WTC11 (cell line): ENCODE measurements around the gene LIPH. TPM values are rescaled to one million over a fixed set of nuclear protein-coding genes. Genes with fewer than 3 reads are reported as not detected.

Experiments
- ATAC-seq: fragments of 200-7000 bp; cut with Tn5 transposase; 2 replicates; pipeline ENCODE4 v1.10.0; 2021; ENCODE audit warnings: mild to moderate bottlenecking, moderate library complexity
- CTCF ChIA-PET: fragments of 300-600 bp; sonication (Branson Sonifier 250); formaldehyde crosslinking; loops from one replicate; lab custom pipeline; 2021; ENCODE audit warnings: antibody characterized with exemption; lab: Charles Lee
- POLR2A ChIA-PET: fragments of 350-600 bp; sonication (Branson Sonifier 250); formaldehyde crosslinking; loops from one replicate; lab custom pipeline; 2021; ENCODE audit warnings: antibody characterized with exemption; lab: Charles Lee
- DNase-seq: peaks from one replicate; pipeline ENCODE4 v3.0.0; 2021; ENCODE audit warnings: low spot score
- H3K27ac Mint-ChIP-seq: 2 replicates; pipeline ENCODE4 v1.8.0; 2021; ENCODE audit warnings: mixed read lengths
- H3K27me3 Mint-ChIP-seq: 2 replicates; pipeline ENCODE4 v1.8.0; 2021; ENCODE audit warnings: low read depth, mild to moderate bottlenecking, moderate library complexity, mixed read lengths
- H3K36me3 Mint-ChIP-seq: 2 replicates; pipeline ENCODE4 v1.8.0; 2021; ENCODE audit warnings: mixed read lengths
- H3K4me1 Mint-ChIP-seq: 2 replicates; pipeline ENCODE4 v1.8.0; 2022; ENCODE audit warnings: mixed read lengths
- H3K4me3 Mint-ChIP-seq: 2 replicates; pipeline ENCODE4 v1.8.0; 2021; ENCODE audit warnings: mild to moderate bottlenecking, moderate library complexity, mixed read lengths
- H3K9me3 Mint-ChIP-seq: 2 replicates; pipeline ENCODE4 v1.8.0; 2021; ENCODE audit warnings: mixed read lengths
- AFF4 ChIP-seq: sonication (generic); formaldehyde crosslinking; IDR thresholded peaks from 2 replicates; pipeline ENCODE4 v1.8.1; 2023; ENCODE audit warnings: mild to moderate bottlenecking, missing genetic modification reagents, borderline replicate concordance
- ATF1 ChIP-seq: sonication (generic); formaldehyde crosslinking; IDR thresholded peaks from 2 replicates; pipeline ENCODE4 v1.8.1; 2023; ENCODE audit warnings: mild to moderate bottlenecking, moderate library complexity, missing genetic modification reagents
- ATF2 ChIP-seq: sonication (generic); formaldehyde crosslinking; IDR thresholded peaks from 2 replicates; pipeline ENCODE4 v1.8.1; 2022; ENCODE audit warnings: low read depth, missing genetic modification reagents, borderline replicate concordance
- CBFB ChIP-seq: sonication (generic); formaldehyde crosslinking; IDR thresholded peaks from 2 replicates; pipeline ENCODE4 v1.8.1; 2022; ENCODE audit warnings: mild to moderate bottlenecking, low read depth, missing genetic modification reagents
- ELF4 ChIP-seq: sonication (generic); formaldehyde crosslinking; IDR thresholded peaks from 2 replicates; pipeline ENCODE4 v1.8.1; 2022; ENCODE audit warnings: low read depth, mild to moderate bottlenecking, moderate library complexity, missing genetic modification reagents
- GABPB1 ChIP-seq: sonication (generic); formaldehyde crosslinking; IDR thresholded peaks from 2 replicates; pipeline ENCODE4 v1.8.1; 2023; ENCODE audit warnings: mild to moderate bottlenecking, missing genetic modification reagents
- GRHL2 ChIP-seq: fragments of 250-450 bp; sonication (Bioruptor Pico); IDR thresholded peaks from 2 replicates; pipeline ENCODE4 v1.8.0; 2022; ENCODE audit warnings: mild to moderate bottlenecking, moderate library complexity; ENCODE audit not compliant: insufficient replicate concordance, severe bottlenecking
- HMGA2 ChIP-seq: fragments of 250-450 bp; sonication (Bioruptor Pico); IDR thresholded peaks from 2 replicates; pipeline ENCODE4 v1.4.0; 2021; ENCODE audit warnings: mild to moderate bottlenecking, moderate library complexity
- JAZF1 ChIP-seq: fragments of 250-450 bp; sonication (Bioruptor Pico); IDR thresholded peaks from 2 replicates; pipeline ENCODE4 v1.9.0; 2021; ENCODE audit warnings: moderate library complexity, mild to moderate bottlenecking, inconsistent platforms
- RORB ChIP-seq: fragments of 250-450 bp; sonication (Bioruptor Pico); IDR thresholded peaks from 2 replicates; pipeline ENCODE4 v1.9.0; 2021; ENCODE audit warnings: mild to moderate bottlenecking
- ZBTB21 ChIP-seq: sonication (generic); formaldehyde crosslinking; IDR thresholded peaks from 2 replicates; pipeline ENCODE4 v1.8.1; 2023; ENCODE audit warnings: mild to moderate bottlenecking, missing genetic modification reagents, borderline replicate concordance
- ZNF219 ChIP-seq: sonication (generic); formaldehyde crosslinking; IDR thresholded peaks from 2 replicates; pipeline ENCODE4 v1.8.0; 2023; ENCODE audit warnings: missing genetic modification reagents, mild to moderate bottlenecking, borderline replicate concordance
- ZNF263 ChIP-seq: sonication (generic); formaldehyde crosslinking; IDR thresholded peaks from 2 replicates; pipeline ENCODE4 v1.8.1; 2022; ENCODE audit warnings: low read depth, mild to moderate bottlenecking, moderate library complexity, missing genetic modification reagents
- total RNA-seq: library from RNA; stranded (reverse); gene quantifications from 3 replicates; pipeline ENCODE4 v1.2.3, GENCODE V29; 2021
- TF ChIP-seq, protein P1 (sequence below): sonication (generic); formaldehyde crosslinking; IDR thresholded peaks from 2 replicates; pipeline ENCODE4 v1.8.1; 2023; ENCODE audit warnings: mild to moderate bottlenecking, missing genetic modification reagents
- TF ChIP-seq, protein P2 (sequence below): fragments of 250-450 bp; sonication (Bioruptor Pico); IDR thresholded peaks from 2 replicates; pipeline ENCODE4 v1.9.0; 2021; ENCODE audit warnings: moderate library complexity, mild to moderate bottlenecking, inconsistent platforms, borderline replicate concordance
- TF ChIP-seq, protein P3 (sequence below): sonication (generic); formaldehyde crosslinking; IDR thresholded peaks from 2 replicates; pipeline ENCODE4 v1.8.0; 2023; ENCODE audit warnings: missing genetic modification reagents

LIPH gene
- total RNA-seq, 1 experiment from 2014 or later: 0.07 TPM

DNA sequence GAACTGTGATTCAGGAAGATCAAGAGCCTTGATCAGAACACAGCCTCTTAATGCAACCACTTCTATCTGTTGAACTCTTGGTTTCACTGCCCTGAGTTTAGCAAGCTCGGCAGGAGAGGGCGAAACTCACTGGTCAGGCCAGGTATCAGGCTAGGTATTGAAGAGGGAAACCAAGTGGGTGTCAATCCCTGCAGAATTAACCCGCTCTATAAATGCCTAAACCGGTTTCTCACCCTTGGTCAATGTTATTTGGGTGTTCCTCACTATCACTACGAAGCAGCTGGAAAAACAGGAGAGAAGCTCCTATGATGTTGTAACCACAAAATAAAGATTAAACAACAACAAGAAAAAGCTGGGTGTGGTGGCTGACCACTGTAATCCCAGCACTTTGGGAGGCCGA, 23.9 kb downstream of the LIPH start (continued):
- no peak for TF ChIP-seq ATF2

DNA sequence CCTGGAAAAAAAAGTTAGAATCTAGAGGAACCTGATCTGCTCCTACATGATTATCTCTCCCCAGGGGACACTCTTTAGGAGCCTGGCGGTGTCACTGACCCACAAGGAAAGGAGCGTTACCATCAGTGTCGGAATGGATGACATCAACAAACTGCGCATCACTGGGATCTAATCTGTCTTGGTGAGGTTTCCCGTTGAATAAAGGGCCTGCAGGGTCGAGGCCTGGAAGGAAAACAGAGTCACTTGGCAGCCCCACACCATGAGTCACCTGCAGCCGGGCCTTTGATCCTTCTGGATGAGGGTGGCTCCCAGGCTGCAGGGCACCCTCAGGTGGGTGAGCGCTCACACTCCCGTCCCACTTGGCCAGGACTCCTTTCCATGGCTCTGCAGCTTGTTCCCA, 25.0 kb downstream of the LIPH start:
- no peak overlapping the region for H3K4me3 Mint-ChIP-seq
- ChIA-PET POLR2A (no interaction called here), CTCF (interaction anchor here (1.4 to 3.2 kb wide), 3 partner anchors 9 to 48 kb away, joined by 4 to 13 read pairs (median 5); no protein-coding TSS in a partner anchor)
- no peaks in the 10 kb centered on the region for H3K36me3 Mint-ChIP-seq
- 0 out of 2 replicates have a peak, but pooled peaks cover 3% of the 10 kb centered on the region for H3K9me3 Mint-ChIP-seq
- DNase-seq (no peak), ATAC-seq (no peak)
- TF ChIP-seq, protein P1, sequence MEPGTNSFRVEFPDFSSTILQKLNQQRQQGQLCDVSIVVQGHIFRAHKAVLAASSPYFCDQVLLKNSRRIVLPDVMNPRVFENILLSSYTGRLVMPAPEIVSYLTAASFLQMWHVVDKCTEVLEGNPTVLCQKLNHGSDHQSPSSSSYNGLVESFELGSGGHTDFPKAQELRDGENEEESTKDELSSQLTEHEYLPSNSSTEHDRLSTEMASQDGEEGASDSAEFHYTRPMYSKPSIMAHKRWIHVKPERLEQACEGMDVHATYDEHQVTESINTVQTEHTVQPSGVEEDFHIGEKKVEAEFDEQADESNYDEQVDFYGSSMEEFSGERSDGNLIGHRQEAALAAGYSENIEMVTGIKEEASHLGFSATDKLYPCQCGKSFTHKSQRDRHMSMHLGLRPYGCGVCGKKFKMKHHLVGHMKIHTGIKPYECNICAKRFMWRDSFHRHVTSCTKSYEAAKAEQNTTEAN (CRISPR knock-in tag): no peak
- TF ChIP-seq JAZF1 (no peak), ZBTB21 (CRISPR knock-in tag) (no peak), GRHL2 (CRISPR knock-in tag) (no peak), GABPB1 (no peak), AFF4 (no peak), ELF4 (no peak), RORB (CRISPR knock-in tag) (no peak), ZNF263 (CRISPR knock-in tag) (no peak), CBFB (CRISPR knock-in tag) (no peak), ZNF219 (no peak), ATF1 (CRISPR knock-in tag) (no peak)
- TF ChIP-seq, protein P2, sequence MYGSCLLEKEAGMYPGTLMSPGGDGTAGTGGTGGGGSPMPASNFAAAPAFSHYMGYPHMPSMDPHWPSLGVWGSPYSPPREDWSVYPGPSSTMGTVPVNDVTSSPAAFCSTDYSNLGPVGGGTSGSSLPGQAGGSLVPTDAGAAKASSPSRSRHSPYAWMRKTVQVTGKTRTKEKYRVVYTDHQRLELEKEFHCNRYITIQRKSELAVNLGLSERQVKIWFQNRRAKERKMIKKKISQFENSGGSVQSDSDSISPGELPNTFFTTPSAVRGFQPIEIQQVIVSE (CRISPR knock-in tag): no peak
- H3K4me1 Mint-ChIP-seq: no peaks in the 10 kb centered on the region
- H3K27me3 Mint-ChIP-seq: peaks cover 2% of the 10 kb centered on the region; the same call in 1 of the 2 replicates
- no peak overlapping the region for H3K27ac Mint-ChIP-seq

DNA sequence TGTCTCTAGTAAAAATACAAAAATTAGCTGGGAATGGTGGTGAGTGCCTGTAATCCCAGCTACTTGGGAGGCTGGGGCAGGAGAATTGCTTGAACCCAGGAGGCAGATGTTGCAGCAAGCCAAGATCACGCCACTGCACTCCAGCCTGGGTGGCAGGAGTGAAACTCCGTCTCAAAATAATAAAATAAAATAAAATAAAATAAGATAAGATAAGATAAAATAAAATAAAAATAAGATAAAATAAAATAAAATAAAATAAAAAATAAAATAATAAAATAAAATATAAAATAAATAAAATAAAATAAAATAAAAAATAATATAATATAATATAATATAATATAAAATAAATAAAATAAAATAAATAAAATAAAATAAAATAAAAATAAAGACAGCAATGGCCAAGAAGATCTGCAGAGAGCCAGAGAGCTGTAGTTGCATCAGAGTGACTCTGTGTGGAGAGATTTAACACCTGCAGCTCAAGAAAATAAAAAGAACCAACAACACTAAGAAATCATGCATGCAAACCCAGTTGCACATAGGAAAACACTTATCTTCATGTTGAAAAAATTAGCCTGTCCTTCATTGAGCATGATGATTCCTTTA, 25.9 kb downstream of the LIPH start:
- Mint-ChIP-seq H3K27me3 (peaks cover 2% of the 10 kb centered on the region; the same call in 1 of the 2 replicates), H3K27ac (no peak overlapping the region), H3K9me3 (0 out of 2 replicates have a peak, but pooled peaks cover 3% of the 10 kb centered on the region), H3K36me3 (no peaks in the 10 kb centered on the region), H3K4me3 (no peak overlapping the region)
- POLR2A ChIA-PET: no interaction called here
- no peak for DNase-seq
- CTCF ChIA-PET: interaction anchor here (1.6 kb wide), 1 partner anchor 49 kb away, joined by 5 read pairs; no protein-coding TSS in a partner anchor
- TF ChIP-seq HMGA2 (CRISPR knock-in tag): peak; percentile 97; the same call in 1 of the 2 replicates
- TF ChIP-seq, protein P3, sequence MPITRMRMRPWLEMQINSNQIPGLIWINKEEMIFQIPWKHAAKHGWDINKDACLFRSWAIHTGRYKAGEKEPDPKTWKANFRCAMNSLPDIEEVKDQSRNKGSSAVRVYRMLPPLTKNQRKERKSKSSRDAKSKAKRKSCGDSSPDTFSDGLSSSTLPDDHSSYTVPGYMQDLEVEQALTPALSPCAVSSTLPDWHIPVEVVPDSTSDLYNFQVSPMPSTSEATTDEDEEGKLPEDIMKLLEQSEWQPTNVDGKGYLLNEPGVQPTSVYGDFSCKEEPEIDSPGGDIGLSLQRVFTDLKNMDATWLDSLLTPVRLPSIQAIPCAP (CRISPR knock-in tag): no peak
- TF ChIP-seq, all 79 proteins: peak for 1
- ATAC-seq: no peak
- no peaks in the 10 kb centered on the region for H3K4me1 Mint-ChIP-seq
